SKM-1 treated with dmso at 0.1 percent for 144 hours (cell line): ENCODE data around the gene FZR1.

Source experiments
- DNase-seq: peaks from one replicate; lab custom pipeline; 2025; ENCODE audit not compliant: unreplicated experiment; lab: John Stamatoyannopoulos, UW

The FZR1 gene

GRCh38 chr19:3505598-3506383 is at the start of gene FZR1:
Gene FZR1 (plus strand): TSS chr19:3506311. CDS start chr19:3522990, 16,679 bp downstream.
- peak; percentile 95 for DNase-seq

GRCh38 chr19:3456925-3457527 is 49.1 kb upstream of the FZR1 start:
- no peak for DNase-seq

- no peak for DNase-seq
Observed at GRCh38 chr19:3457528-3458228, 48.4 kb upstream of the FZR1 start.

- no peak for DNase-seq
Observed at GRCh38 chr19:3458229-3459088, 47.7 kb upstream of the FZR1 start.

DNA sequence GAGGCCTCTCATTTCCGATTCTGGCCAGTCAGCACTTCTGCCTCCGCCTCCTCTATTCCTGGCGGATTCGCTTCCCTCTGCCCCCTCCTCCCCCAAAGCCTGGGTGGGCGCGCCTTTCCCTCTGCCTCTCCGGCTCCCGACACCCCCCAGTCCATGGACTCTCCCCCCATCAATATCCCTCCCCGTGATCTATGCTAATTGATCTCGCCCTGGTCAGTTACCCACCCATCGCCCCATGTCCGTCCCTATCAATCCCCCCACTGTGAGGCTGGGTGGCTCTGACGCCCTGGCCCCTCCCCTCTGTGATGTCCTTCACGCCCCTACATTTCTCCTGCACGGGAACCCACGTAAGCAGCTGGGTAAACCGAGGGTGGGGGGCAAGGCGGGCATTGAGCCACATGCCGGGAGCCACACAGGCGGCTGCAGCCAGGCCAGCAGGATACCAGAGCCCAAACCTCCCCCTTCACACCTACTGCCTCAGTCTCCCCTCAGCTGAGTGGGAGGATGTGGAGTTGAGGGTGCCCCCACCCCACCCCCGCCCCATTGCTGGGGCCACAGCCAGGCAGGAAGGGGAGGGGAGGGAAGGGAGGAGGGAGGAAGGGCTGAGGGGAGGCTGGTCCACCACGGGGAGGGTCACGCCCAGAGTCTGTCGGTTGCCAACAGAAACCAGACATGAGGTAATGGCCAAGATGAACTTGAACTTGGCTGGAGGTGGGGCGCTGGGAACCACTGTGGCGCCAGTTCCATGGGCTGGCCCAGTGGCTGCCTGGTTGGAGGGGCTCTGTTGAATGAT is 46.8 kb upstream of the FZR1 start:
- DNase-seq: no peak

DNA sequence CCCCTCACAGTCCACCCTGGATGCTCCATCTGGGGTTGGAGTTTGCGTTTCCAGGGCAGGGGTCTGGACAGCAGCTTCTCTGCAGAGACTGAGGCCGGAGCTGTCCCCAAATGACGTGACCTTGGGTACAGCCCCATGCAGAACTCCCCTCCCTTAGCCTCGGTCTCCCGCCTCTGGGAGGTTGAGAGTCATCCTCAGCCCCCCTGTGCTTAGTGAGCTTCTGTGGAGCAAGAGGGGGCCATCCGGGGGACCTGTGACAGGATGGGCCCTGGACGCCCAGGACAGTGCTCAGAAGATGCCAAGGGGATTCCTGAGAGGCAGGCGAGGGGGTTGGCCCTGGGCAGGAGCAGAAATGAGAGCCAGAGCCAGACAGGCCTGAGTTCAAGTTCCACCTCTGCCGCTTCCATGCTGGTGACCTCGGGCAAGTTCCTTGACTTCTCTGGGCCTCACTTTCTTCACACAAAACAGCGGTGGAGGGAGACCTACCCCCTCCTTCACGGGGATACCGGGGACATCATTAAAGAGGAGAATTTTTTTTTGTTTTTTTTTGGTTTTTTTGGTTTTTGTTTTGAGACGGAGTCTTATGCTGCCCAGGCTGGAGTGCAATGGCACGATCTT is 46.0 kb upstream of the FZR1 start:
- DNase-seq: no peak

DNA sequence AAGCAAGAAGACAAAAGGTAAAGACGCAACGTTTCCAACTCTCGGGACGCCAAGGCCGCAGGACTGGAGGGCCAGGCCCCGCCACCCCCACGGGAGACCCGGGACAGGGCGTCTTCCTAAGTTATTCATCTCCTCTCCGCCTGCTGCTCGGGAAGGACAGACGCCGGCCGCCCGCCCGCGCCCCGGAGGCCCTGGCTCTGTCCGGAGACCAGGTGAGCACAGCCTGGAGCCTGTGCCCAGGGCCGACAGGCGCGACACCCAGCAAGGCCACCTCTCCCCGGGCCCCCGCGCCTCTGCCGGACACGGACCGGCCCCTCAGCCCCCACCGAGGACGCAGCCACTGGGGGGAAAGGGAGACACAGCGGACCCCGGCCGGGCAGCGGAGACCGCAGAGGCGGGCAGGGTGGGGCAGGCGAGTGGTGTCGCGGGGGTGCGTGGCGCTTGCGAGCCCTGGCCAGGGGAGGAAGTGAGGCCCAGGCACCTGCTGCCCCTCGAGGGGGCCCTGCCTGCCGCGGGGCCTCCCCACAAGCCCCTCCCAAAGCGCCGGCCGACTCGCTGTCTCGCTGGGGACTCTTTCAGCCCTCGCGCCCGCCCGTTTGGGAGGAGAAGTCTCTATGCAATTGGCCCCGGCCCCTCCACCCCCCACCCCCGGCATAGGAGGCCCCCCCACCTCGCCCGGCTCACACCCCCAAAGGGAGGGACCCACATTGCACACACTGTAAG is 43.0 kb upstream of the FZR1 start:
- DNase-seq: no peak

DNA sequence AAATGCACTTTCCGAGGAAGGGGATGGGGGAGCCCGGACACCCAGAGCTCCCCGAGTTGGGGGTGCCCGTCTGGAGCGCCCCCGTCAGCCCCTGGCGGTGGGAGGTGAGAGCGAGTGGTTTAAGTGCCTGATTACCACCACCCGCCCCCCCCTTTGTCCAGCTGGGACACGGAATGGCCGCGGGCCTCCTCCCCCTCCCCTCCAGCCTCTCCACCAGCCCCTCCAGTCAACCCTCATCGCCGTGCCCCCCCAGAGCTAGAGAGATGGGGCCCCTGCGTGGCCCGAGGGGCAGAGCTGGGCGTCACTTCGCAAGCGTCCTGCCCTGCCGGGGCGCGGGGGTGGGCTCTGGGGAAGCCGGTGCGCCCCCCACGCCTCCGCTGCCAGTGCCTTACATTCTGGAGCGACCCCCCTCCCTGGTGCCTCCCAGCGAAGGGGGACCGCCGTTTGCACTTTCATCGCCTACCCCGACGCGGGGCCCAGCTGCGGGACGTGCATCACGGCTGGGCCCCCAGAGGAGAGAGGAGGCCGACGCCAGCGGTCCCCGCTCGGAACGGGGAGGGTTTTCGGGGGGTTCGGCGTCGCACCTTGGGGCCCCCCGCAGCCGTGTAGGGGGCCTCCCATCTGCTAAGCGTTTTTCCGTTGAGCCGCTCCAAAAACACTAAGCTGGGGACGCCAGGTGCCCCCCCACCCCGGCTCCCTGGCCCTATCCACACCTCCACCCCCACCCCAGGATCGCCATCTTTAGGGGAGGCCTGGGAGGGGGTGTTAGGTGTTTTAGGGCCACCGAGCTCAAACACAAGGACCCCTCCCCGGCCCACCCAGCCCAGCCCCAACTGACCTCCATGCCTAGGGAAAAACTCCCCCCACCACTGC is 42.2 kb upstream of the FZR1 start:
- DNase-seq: no peak

GRCh38 chr19:3464587-3465235 is 41.4 kb upstream of the FZR1 start:
- DNase-seq: no peak

DNA sequence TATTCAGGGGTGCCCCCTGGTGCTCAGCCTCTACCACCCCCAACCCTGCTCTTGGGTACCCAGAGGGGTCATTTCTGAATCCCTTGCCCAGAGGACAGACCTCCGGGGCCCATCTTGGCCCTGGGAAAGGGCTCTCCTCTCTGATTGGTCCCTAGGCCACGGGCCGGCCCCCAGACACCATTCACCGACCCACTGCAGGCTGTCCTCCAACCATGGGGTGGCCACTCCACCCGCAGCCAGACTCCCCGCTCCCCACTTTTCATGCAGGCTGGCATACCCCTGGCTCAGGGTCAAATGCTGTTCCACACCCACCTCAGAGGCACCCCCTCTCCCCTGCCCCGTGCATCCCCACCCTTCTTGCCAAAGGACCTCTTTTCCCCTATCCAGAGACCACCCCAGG is 40.6 kb upstream of the FZR1 start:
- DNase-seq: no peak

- DNase-seq: no peak
Observed at GRCh38 chr19:3466635-3467034, 39.5 kb upstream of the FZR1 start.

DNA sequence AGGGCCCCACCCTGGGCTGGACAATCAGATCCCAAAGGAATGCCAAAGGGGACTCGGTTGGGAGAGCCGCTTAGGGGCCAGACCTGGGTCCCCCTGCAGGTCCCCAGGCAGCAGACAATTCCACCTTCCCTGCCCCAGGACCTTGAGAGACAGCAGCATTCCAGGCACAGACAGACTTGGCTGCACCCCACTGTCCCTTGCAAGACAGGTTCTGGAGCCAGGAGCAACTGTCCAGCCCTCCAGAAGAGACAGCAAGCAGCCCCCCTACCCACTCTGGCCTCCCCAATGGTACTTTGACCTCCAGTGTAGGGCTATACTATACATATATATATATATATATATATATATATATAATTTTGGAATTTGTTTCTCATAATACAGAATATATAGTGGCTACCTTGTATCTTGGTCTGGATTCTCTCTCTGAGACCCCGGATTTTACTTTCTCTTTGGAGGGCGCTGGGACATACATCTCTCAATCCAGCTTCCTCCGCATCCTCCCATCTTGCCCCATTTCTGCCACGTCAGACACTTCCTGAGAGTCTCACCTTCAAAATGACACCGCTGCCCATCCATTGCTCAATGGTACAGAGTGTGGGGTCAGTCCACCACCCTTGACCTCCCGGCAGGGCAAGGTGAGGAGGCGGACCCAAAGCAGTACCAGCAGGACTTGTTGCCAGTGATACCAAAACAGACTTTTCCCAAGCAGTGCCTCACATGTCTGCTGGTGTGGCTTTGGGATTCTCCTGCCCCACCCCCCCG is 38.5 kb upstream of the FZR1 start:
- no peak for DNase-seq

- no peak for DNase-seq
Observed at GRCh38 chr19:3468211-3468610, 37.9 kb upstream of the FZR1 start.

DNA sequence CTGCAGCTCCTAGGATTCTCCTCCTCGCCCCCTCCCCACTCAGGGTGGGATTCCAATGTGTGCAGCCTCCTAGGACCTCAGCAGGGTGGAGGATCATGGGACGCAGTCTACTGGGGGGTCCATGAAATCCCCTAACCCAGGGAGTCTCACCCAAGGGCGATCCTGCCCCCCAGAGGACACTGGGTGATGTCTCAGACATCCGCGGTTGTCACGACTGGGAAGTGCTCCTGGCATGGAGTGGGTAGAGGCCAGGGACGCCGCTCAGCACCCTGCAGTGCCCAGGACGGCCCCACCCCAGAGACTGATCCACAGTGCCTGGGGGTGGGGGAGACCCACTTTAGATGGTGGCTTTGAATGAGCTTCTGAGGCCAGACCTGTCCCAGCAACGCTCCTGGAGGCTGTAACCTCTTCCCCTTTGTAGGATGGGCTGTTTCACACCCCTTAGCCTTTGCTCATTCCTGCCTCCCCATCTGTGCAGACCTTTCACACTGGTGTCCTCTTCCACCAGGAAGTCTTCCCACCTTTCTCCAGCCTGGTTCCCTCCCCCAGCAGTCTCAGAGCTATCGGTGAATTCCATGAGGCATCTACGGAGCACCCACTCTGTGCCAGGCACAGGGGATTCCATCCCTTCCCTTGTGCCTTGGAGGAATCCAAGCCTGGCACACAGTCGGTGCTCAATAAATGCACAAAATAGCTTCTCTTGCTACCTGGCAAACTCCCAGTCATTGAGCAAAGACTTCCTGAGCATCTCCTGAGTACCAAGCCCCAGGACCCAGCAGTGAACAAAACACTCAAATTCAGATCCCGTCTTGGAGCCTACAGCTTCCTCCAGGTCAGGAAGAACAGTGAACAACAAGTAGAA is 36.2 kb upstream of the FZR1 start:
- DNase-seq: no peak

DNA sequence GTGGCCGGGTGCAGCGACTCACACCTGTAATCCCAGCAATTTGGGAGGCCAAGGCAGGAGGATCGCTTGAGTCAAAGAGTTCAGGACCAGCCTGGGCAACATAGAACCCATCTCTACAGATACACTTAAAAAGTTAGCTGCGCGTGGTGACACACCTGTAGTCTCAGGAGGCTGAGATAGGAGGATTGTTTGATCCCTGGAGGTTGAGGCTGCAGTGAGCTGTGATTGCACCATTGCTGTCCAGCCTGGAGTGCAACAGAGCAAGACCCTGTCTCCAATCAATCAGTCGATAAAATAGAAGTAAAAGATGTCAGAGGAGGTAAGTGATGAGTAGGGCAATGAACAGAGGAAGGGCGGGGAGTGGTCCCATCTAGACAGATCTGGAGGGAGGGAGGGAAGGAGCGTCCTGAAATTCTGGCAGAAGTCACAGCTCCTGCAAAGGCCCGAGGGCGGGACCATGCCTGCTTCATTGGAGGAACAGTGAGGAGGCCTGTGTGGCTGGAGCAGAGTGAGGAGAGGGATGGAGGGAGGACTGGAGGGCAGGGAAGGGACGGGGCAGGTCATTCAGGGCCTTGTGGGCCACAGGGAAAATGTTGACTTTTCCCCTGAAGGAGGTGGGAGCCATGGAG is 35.5 kb upstream of the FZR1 start:
- no peak for DNase-seq
